CD4-positive, alpha-beta T cell (primary cell): ENCODE results near the gene CFL1. TPM values are rescaled to one million over a fixed set of nuclear protein-coding genes. Genes with fewer than 3 reads are reported as not detected.

Experiments used
- ATAC-seq: fragments of 200-7000 bp; cut with Tn5 transposase; one replicate; pipeline ENCODE4 v1.10.0; 2022; ENCODE audit warnings: mild to moderate bottlenecking; ENCODE audit not compliant: poor library complexity
- CTCF ChIA-PET: fragments of 350-600 bp; sonication (Branson Sonifier 250); formaldehyde crosslinking; loops from one replicate; lab custom pipeline; 2021; ENCODE audit warnings: antibody characterized with exemption, inconsistent platforms; lab: Charles Lee
- POLR2A ChIA-PET: fragments of 350-600 bp; sonication (Branson Sonifier 250); formaldehyde crosslinking; loops from one replicate; lab custom pipeline; 2021; ENCODE audit warnings: antibody characterized with exemption, inconsistent platforms; lab: Charles Lee
- DNase-seq, 14 experiments: peaks; one replicate each; pipeline ENCODE4 v3.0.0-alpha.2; 2013 to 2020; ENCODE audit warnings: mixed read lengths in 2 of 14
- H3K27ac ChIP-seq, 2 donors: one replicate each; pipeline versions ENCODE4 v1.5.1 to v1.7.0; 2013; ENCODE audit warnings: low read length in 2 of 2, low read depth in 1 of 2, mild to moderate bottlenecking in 1 of 2
- H3K27me3 ChIP-seq, 2 experiments: 1 replicate in 1 of 2; 2 replicates in 1 of 2; pipeline versions ENCODE4 v1.6.1 to v1.7.0; 2013; ENCODE audit warnings: low read length in 2 of 2, control low read depth in 1 of 2, mild to moderate bottlenecking in 1 of 2, moderate library complexity in 1 of 2; ENCODE audit not compliant: insufficient read depth in 2 of 2, control insufficient read depth in 1 of 2
- H3K36me3 ChIP-seq: one replicate; pipeline ENCODE4 v1.6.1; 2013; ENCODE audit warnings: low read length, control low read depth; ENCODE audit not compliant: insufficient read depth
- H3K4me1 ChIP-seq: one replicate; pipeline ENCODE4 v1.6.1; 2013; ENCODE audit warnings: low read length, control low read depth; ENCODE audit not compliant: insufficient read depth
- H3K4me3 ChIP-seq: one replicate; pipeline ENCODE4 v1.5.1; 2013; ENCODE audit warnings: mild to moderate bottlenecking, low read length, moderate library complexity
- H3K9me3 ChIP-seq, 2 experiments: 1 replicate in 1 of 2; 2 replicates in 1 of 2; pipeline versions ENCODE4 v1.6.1 to v1.7.0; 2013; ENCODE audit warnings: low read length in 2 of 2, mild to moderate bottlenecking in 2 of 2, control low read depth in 1 of 2, moderate library complexity in 1 of 2; ENCODE audit not compliant: control insufficient read depth in 1 of 2, insufficient read depth in 1 of 2
- H3K27ac Mint-ChIP-seq: one replicate; pipeline ENCODE4 v1.8.0; 2020; ENCODE audit warnings: mixed read lengths
- H3K27me3 Mint-ChIP-seq: one replicate; pipeline ENCODE4 v1.8.0; 2021; ENCODE audit warnings: mixed read lengths
- H3K36me3 Mint-ChIP-seq: one replicate; pipeline ENCODE4 v1.8.0; 2021; ENCODE audit warnings: low read depth, mixed read lengths
- H3K4me1 Mint-ChIP-seq: one replicate; pipeline ENCODE4 v1.8.0; 2021; ENCODE audit warnings: low read depth, mixed read lengths
- H3K4me3 Mint-ChIP-seq: one replicate; pipeline ENCODE4 v1.8.0; 2020; ENCODE audit warnings: mild to moderate bottlenecking, mixed read lengths
- H3K9me3 Mint-ChIP-seq: one replicate; pipeline ENCODE4 v1.8.0; 2020; ENCODE audit warnings: mixed read lengths
- CTCF ChIP-seq: fragments of 200-600 bp; IDR thresholded peaks from one replicate; pipeline ENCODE4 v1.8.0; 2022; ENCODE audit warnings: antibody characterized with exemption, mild to moderate bottlenecking
- intact Hi-C, 2 experiments: fragments of 100-400 bp; cut with DNase I in 1 of 2; cut with micrococcal nuclease in 1 of 2; formaldehyde crosslinking; loops; one replicate each; pipeline versions ENCODE4 v1.15.1 to v1.9.0; 2023 to 2025; cut with DNase I, micrococcal nuclease
- polyA plus RNA-seq, 2 donors: library from polyadenylated mRNA; unstranded; fragments of 120-200 nt; gene quantifications; one replicate each; pipeline ENCODE4 v1.2.1, GENCODE V29; 2013
- total RNA-seq, 174 experiments: library from RNA in 2 of 174; stranded (reverse) in 2 of 174; gene quantifications; one replicate each; pipeline ENCODE4 v1.2.3 and lab custom pipeline; 2021 to 2026

The CFL1 gene
- total RNA-seq = 100 to 1,000 TPM; 322 to 331 TPM
- polyA plus RNA-seq (2013, experiment 1 of 2) = 1,111 TPM
- polyA plus RNA-seq (2013, experiment 2 of 2) = 1,101 TPM
- total RNA-seq (lab: John Stamatoyannopoulos, UW) = 205 to 812 (median 379) reads per million in 172 experiments

- H3K36me3 Mint-ChIP-seq = peaks cover 84% of the 10 kb centered on the region
- Histone ChIP-seq H3K27ac (peak within 1 kb of the TSS; percentile 92 to 96), H3K4me1 (peaks cover 82% of the 10 kb centered on the region), H3K4me3 (peak within 1 kb of the TSS; percentile 90), H3K9me3 (peaks cover 0 to under 1% of the 10 kb centered on the region in 2 experiments), H3K36me3 (peaks cover 52% of the 10 kb centered on the region), H3K27me3 (no peaks in the 10 kb centered on the region)
- H3K9me3 Mint-ChIP-seq = no peaks in the 10 kb centered on the region
- H3K27me3 Mint-ChIP-seq = no peaks in the 10 kb centered on the region
- POLR2A ChIA-PET = interaction anchor here (0.6 to 5.8 kb wide), 36 partner anchors 8 to 736 kb away, joined by 3 to 248 read pairs (median 5); partner anchors contain the start of genes BANF1, C11orf68, CCDC85B and DPF2
- no peak for TF ChIP-seq CTCF
- ATAC-seq = peak; percentile 67
- peaks cover 58% of the 10 kb centered on the region for H3K4me1 Mint-ChIP-seq
- CTCF ChIA-PET = interaction anchor here (1.0 to 5.2 kb wide), 2 partner anchors 27 to 31 kb away, joined by 6 to 80 read pairs; partner anchors contain the start of genes CCDC85B and FIBP
- H3K27ac Mint-ChIP-seq = peak within 1 kb of the TSS; percentile 94
- H3K4me3 Mint-ChIP-seq = peak within 1 kb of the TSS; percentile 91
- intact Hi-C loops = loop anchor here (1.0 to 10.0 kb wide), 8 partner anchors 25 to 427 kb away; partner anchors contain the start of genes PCNX3 (in 2 of the 2), BANF1 (in 1 of the 2), C11orf68 (in 1 of the 2) and DRAP1 (in 1 of the 2)
- peak; percentile 93 to 99 (median 96) for DNase-seq
Observed at GRCh38 chr11:65857853-65858680, at the start of gene CFL1. Gene CFL1 (minus strand): TSS chr11:65858180. CDS start chr11:65858099, 81 bp downstream.

GRCh38 chr11:65906602-65907001, 48.6 kb upstream of the CFL1 start:
- peaks cover 5% of the 10 kb centered on the region for H3K4me1 Mint-ChIP-seq
- Histone ChIP-seq H3K9me3 (no peaks in the 10 kb centered on the region), H3K4me1 (peaks cover 4% of the 10 kb centered on the region), H3K27me3 (no peaks in the 10 kb centered on the region), H3K27ac (no peak overlapping the region), H3K36me3 (no peaks in the 10 kb centered on the region), H3K4me3 (no peak overlapping the region)
- H3K27me3 Mint-ChIP-seq = peaks cover 25% of the 10 kb centered on the region
- no peak overlapping the region for H3K4me3 Mint-ChIP-seq
- H3K27ac Mint-ChIP-seq = no peak overlapping the region
- intact Hi-C loops = no loop called here
- no peaks in the 10 kb centered on the region for H3K36me3 Mint-ChIP-seq
- ChIA-PET CTCF (interaction anchor here (1.8 kb wide), 1 partner anchor 18 kb away, joined by 7 read pairs; the partner anchor contains the start of gene FIBP), POLR2A (interaction anchor here (0.9 kb wide), 2 partner anchors 8 to 16 kb away, joined by 3 to 4 read pairs; partner anchors contain the start of gene CCDC85B)
- DNase-seq = no peak
- no peaks in the 10 kb centered on the region for H3K9me3 Mint-ChIP-seq
- TF ChIP-seq CTCF = no peak
- no peak for ATAC-seq

- Histone ChIP-seq H3K27ac (no peak overlapping the region), H3K36me3 (no peaks in the 10 kb centered on the region), H3K4me3 (no peak overlapping the region), H3K9me3 (peaks cover 0 to 7% of the 10 kb centered on the region in 2 experiments), H3K27me3 (peaks cover 9 to 12% of the 10 kb centered on the region in 2 experiments), H3K4me1 (peaks cover 25% of the 10 kb centered on the region)
- Mint-ChIP-seq H3K27ac (no peak overlapping the region), H3K4me3 (no peak overlapping the region), H3K27me3 (peaks cover 23% of the 10 kb centered on the region), H3K36me3 (no peaks in the 10 kb centered on the region), H3K9me3 (no peaks in the 10 kb centered on the region), H3K4me1 (peaks cover 5% of the 10 kb centered on the region)
- ATAC-seq = no peak
- CTCF ChIA-PET = interaction anchor here (3.5 kb wide), 1 partner anchor 16 kb away, joined by 15 read pairs; the partner anchor contains the start of gene FIBP
- no peak for TF ChIP-seq CTCF
- POLR2A ChIA-PET = no interaction called here
- intact Hi-C loops = no loop called here
- DNase-seq = no peak
Observed at GRCh38 chr11:65903715-65904114, 45.7 kb upstream of the CFL1 start.
